Left renal pelvis (tissue), 4 donors: ENCODE results near the gene BNIP1. TPM values are rescaled to one million over a fixed set of nuclear protein-coding genes. Genes with fewer than 3 reads are reported as not detected.

Source experiments
- DNase-seq, 4 donors: peaks; one replicate each; pipeline ENCODE4 v3.0.0-alpha.2; 2013; ENCODE audit warnings: low read depth in 4 of 4, low spot score in 3 of 4
- polyA plus RNA-seq, 4 donors: library from polyadenylated mRNA; unstranded; fragments of 120-200 nt; gene quantifications; one replicate each; pipeline ENCODE4 v1.2.1, GENCODE V29; 2013; ENCODE audit not compliant: insufficient read length in 4 of 4

BNIP1 gene
- polyA plus RNA-seq, 4 donors = 12.8 to 15.0 (median 14.5) TPM

DNA sequence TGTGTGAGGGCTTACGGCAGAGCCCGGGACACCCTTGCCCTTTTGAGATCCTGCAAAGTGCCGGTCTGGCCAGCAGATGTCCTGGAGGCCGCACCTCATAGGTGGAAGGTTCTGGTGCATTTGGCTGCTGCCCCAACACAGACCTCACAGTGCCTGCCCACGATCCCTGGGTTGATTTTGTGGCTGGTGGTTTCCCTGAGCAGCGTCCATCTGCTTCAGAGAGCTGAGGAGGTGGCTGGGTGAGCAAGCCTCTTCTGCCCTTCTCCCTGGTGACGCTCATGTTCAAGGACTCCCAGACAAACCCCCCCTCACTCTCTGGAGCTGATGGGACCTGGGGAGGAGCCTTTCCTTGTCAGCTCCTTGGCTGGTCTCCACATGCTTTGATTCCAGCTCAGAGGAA, 18.9 kb downstream of the BNIP1 start:
- DNase-seq = no peak

DNA sequence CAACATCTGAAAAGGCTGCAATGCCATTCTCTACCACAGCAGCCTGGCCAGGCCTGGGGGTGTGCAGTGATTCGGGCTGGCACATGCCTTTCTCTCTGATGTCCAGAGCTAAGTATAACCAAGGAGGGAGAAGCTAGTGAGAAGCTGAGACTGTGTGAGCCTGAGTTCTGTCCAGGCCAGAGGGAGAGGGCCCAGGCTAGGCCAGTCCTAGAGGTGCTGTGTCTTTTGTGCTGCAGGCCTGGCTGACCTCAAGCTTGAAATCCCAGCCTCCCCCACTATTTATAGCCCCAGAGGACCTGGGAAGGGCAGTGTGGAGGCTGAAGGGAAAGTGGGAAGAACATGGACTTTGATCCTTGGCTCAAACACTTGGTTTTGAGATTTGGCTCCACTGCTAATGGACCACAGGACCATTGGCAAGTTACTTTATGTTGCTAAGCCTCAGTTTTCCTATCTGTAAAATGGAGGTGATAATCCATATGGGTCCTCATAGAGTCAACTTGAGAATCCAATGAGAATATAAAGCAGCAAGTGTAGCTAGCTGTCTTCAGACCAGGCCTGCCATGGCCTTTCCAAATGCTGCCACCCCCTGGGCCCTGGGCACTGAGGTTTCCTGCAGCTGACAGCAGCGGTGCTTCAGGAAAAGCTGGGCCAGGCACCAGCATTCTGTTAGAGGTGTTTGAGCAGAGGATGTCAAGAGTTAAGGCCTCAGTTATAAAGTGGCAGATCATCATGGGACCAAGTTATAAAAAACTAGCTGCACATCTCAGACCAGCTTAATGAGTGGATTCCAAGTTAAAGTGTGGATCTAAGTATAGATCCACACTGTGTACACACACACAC, 21.1 kb downstream of the BNIP1 start:
- no peak for DNase-seq

DNA sequence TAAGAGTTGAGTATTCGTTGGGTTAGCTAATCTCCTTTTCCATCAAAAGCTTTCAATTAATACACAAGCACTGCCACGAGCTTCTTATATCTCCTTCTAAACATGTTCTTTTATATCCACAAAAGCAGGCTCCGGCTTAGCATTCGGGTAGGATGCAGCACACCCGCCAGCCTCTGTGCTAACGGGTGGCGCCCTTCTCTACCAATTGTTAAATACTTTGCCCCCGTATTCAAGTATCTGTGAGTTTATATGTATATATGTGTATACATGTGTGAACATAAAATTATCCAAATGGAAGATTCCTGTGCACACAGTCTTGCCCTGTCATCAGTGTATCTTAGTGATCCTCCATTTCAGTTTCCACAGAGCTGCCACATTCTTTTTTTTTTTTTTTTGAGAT, 27.8 kb downstream of the BNIP1 start:
- no peak for DNase-seq

DNA sequence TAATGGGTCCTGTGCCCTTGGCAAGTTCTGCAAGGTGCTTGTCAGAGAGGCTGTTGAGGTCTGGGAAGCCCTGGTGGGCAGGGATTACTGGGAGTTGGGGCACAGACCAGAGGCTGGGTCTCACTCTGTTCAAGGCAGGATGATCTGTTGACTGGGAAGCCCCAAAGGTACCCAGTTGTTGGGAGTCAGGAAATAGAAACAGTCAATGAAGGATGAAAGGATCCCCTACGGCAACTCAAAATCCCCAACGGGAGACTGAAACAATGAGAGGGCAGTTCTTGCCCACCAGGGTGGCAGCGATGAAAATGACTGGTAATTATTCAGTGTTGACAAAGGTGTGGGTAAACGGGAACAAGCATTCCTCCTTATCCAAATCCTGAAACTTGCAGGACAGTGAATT, 31.2 kb downstream of the BNIP1 start:
- DNase-seq = no peak

DNA sequence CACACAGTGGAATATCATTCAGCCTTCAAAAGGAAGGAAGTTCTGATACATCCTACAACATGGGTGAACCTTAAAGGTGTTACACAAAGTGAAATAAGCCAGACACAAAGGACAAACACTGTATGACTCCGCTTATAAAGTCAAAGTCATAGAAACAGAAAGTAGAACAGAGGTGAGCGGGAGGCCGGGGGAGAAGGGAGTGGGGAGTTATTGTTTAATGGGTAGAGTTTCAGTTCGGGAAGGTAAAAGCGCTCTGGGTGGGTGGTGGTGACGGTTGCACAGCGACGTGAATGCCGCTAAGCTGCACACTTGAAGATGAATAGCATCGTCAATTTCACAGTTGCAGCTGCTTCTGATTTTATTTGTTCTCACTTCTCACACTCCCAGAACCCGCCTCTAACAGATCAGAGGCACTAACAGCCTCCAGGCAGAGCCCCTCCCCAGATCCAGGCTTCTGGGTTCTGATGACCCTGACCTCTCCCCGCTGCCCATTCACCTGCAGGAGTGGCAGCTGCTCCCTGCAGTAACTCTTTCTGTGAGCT, 34.1 kb downstream of the BNIP1 start:
- DNase-seq = no peak

DNA sequence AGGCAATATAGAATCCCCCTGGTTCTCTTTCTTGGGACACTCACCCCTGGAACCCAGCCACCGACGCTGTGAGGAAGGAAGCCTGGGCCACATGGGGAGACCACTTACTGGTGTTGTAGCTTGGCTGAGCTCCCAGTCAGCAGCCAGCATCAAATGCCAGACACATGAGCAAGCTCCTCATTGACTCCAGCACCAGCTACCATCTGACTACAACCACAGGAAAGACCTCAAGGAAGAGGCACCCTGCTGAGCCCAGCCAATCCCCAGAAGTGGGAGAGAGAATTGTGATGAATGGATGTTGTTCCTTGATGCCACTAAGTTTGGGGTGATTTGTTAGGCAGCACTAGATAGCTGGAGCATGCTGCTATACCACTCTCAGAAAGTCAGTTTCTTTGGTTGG, 36.0 kb downstream of the BNIP1 start:
- DNase-seq = no peak

DNA sequence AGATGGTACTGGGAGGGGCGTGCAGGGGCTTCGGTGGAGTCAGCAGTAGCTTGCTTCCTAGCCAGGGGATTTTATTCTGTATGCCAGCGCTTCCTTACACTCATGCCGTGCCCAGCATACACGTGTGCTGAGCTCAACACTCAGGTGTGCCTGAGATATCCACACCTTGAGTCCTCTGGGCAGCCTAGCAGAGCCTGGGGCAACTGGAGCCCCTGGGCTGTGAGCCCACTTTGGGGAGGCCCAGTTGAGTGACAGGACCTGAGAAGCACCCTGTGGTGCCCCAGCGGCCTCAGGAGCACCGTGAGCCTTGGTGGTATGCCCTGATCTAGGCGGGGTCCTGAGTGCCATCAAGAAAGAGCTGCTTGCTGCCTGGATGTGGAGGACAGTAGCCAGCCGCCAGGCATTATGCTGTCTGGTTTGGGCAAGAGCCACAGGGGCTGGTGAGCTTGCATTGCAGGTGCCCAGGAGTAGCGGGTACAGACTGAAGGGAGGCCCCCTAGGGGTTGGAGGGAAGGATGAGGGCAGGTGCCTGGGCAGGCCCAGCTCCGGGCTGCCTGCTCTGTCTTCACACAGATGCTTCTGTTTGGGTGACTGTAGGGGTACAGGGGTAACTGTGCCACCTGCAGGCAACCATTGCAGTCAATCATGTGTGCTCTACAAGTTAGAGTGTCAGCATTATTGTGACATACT, 42.9 kb downstream of the BNIP1 start:
- DNase-seq = no peak

DNA sequence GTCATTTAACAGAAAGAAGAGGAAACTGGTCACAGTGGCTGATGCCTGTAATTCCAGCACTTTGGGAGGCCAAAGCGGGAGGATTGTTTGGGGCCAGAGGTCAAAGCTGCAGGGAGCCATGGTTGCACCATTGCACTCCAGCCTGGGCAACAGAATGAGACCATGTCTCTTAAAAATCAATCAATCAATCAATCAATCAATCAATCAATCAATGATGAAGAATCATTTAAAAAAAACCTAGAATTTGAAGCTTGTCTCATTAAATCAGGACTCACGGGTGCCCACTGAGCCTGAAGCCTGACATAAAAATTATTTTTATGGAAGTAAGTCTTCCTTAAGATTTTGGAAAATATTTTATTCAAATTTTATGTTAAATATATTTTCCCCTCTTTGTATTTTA, 43.9 kb downstream of the BNIP1 start:
- DNase-seq = no peak

DNA sequence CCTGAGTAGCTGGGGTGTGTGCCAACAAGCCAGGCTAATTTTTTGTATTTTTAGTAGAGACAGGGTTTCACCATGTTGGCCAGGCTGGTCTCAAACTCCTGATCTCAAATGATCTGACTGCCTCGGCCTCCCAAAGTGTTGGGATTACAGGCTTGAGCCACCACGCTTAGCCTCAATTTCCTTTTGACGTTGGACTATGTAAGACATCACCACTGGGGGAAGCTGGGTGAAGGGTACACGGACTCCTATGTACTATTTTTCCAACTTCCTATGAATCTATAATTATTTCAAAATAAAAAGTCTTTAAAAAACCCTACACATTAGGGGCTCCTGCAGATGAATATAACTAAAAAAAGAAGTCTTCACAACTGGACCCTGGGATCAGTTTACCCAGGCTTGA, 46.7 kb downstream of the BNIP1 start:
- DNase-seq = no peak

DNA sequence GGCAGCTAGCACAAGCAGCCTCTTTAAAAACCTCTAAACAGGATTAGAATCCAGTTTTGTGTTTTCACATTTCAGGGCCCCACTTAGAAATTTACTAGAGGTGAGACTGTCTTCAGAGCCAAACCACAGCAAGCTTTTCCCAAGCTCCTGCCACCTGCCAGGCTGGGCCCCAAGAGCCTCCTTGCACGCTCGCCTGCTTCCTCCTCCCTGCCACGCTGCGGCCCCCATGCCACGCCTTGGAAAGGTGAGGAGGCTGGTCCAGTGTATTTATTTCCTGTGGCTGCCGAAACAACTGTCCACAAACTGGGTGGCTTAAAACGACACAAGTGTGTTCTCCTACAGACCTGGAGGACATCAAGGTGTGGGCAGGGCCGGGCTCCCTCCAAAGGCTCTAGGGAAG, 47.2 kb downstream of the BNIP1 start:
- no peak for DNase-seq

DNA sequence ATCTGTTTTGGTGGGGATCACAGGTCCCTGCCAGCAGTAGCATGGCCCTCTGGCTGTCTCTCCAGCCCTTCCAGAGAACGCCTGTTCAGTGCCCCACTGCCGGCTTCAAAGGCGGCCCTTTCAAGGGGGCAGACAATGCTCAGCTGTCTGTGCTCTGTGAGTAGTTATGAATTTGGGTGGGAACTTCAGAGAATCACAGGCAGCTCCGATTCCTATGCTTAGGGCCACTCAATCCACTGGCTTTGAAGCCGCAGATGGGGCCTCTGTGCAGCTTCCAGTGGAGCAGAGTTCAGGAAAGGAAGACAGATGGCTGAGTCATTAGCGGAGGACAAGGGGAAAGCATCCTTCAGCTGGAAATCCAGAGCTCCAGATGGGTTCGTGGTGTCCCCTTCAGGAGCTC, 48.2 kb downstream of the BNIP1 start:
- no peak for DNase-seq

DNA sequence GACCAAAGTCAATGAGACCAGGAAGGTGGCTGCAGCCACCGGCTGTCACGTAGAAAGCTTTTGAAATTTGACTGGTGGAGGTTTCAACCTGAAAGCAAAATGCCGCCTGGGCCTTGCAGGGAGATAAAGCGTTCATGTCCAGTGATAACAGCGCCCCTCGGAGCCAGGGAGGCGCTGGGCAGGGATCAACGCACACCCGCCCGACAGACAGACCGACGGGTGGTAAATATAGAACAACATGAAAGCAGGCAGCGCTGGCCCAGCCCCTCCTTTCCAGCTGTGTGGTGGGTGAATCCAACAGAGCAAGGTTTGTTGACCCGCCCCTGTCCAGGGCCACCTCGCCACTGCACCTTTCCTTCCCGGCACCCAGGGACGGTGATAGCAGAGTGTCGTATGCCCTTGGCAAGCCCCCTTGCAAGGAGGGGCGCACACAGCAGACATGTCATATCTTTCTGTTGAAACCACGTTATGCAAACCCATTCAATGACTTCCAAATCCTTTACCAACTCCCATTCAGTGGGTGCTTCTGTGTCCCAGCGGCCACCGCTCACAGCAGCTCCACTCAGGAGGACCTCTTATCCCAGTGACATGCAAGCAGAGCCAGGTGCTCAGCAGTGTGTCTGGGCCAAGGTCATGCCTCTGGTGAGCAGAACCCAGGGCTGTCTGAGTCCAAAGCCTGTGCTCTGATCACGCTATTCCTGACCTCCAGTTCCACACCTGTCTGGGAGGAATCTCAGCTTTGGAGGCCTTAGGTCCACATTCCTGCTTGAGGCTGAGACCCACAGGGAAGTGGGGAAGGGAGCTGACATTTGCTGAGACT, 52.0 kb downstream of the BNIP1 start:
- DNase-seq = no peak

DNA sequence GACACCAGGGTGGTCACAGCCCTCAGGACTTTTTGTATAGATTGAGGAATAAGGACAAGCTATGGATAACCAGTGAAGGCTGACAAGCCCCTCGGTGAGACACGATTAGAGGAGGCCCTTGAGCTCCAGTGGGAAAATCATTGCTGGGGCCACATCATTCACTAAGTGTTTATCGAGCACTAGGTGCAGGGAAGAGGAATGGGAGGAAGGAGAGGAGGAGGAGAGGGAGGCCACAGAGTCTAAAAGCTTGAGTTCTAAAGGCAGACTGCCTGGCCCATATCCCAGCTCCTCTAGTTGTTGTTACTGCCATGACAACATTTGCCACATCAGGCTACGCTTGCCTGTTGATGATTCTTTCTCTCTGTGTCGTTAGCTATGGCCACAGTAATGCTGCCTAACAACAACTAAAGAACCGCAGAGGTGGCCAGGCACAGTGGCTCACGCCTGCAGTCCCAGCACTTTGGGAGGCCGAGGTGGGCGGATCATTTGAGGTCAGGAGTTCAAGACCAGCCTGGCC, 53.1 kb downstream of the BNIP1 start:
- DNase-seq = no peak

DNA sequence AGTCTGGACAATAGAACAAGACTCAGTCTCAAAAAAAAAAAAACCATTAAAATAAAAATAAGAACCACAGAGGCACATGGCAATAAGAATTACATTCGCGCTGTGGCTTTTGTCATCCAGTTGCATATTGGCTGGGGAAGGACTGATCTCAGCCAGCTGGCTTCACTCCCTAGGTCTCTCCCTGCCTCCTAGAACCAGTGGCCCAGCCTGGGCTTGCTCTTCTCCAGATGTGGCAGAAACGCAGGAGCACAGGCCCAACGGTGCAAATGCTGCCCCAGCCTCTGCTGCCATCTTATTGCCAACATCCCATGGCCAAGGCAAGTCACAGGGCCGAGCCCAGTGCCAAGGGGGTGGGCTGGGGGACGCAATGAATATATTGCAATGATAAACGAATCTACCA, 53.7 kb downstream of the BNIP1 start:
- no peak for DNase-seq

DNA sequence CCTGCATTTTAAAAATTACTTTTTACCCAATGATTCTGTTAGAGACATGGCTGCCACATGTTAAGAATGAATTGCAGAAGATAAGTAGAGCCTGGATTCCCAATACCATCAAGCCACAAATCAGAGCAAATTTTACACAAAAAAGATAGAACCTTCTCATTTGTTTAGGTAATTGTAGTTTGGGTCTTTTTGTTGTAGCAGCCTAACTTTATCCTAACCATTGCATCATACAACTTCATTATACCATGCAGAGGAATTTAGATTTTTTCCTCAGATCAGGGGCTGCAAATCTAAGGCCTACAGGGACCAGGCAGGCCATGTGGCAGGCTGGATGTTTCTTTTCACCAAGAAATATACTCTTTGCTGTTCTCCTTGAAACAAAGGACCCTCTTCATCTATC, 56.0 kb downstream of the BNIP1 start:
- DNase-seq = no peak

DNA sequence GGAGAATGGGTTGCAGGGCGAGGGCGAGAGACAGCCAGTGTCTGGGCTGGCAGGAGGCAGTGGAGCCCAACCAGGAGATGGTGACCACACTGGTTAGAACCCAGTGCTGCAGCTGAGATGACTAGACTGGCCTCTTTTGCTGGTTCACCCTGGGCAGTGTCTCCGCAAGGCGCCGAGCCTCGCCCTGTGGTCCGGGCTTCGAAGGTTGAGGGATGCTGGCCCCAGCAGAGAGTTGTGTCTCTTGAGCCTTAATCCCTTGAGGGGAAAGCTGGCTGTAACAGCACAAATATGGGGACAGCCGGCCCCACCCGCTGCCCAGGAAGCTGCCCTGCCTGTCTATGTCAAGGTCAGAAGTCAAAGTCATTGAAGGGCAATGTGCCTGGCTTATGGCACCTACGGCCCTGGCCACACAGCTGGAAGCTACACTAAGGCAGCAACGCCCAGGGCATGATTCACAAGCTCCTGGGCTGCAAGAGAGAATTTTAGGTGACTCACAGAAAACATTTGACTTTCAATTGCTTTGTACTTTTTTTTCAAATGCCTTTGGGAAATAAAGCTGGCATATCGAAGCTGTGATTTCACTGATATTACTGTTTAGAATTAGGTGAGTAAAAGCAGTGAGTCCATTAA, 57.4 kb downstream of the BNIP1 start:
- DNase-seq = no peak

DNA sequence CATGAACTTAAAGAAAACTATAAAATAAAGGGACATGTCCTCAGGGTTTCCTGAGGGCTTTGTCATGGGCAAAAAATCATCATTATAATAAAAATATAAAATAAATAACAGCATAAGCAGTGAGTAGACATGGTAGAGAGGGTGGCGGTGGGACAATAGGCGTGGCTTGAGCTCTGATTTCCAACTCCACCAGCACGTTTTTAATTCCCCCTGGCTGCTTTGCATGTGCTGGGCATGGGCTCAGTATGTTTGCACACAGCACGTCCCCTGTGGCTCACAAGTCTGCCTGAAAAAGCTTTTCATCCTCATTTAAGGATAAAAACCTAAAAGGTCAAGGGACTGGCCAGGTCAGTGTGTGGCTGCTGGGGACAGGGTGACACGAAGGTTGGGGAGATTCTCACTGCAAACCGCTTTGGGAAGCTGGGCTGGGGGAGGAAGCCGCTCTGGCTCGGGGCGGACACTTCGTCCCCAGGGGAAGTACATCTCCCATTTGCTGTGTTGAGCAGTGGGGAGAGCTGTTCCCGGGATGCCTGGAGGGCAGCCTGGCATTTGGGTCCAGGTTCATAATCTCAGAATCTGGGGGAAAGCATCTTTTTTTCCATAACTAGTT, 58.0 kb downstream of the BNIP1 start:
- DNase-seq = no peak

DNA sequence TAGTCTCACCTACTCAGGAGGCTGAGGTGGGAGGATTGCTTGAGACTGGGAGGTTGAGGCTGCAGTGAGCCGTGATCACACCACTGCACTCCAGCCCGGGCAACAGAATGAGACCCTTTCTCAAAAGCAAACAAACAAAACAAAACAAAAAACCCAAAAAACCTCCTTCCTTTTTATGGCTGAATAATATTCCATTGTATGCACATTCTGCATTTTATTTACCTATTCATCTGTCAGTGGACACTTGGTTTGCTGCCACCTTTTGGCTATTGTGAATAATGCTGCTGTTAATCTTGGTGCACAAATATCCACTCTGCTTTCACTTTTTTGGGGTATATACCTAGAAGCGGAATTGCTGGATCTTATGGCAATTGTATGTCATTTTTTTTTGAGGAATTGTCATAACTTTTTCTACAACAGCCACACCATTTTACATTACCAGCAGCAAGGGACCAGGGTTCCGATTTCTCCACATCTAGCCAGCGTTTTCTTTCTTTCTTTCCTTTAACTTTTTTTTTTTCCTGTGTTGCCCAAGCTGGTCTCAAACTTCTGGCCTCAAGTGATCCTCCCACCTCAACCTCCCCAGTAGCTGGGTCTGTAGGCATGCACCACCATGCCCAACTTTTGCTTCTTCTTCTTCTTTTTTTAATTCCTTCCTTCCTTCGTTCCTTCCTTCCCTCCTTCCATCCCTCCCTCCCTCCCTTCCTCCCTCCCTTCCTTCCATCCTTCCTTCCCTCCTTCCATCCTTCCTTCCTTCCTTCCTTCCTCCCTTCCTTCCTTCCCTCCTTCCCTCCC, 60.1 kb downstream of the BNIP1 start:
- no peak for DNase-seq

DNA sequence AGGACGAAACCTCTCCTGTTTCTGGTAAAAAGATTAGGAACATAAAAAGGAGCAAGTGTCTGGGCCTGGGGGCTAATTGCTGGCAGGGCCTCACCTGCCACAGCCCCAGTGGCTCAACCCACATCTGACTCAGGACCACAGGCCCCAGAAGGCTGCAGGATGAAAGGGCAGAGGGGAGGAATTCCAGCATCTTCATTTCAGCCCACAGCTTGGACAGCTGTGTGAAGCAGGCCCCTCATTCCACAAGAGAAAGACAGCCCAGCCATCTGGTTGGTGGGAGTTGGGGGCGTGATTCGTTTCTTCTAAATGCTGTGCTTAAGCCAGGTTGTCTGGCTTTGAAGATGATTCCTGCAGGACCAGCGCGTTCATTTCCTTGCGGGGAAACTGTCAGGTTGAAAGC, 61.6 kb downstream of the BNIP1 start:
- no peak for DNase-seq
